KBM-7 (cell line): ENCODE measurements around the gene MRGPRD.

Source experiments
- DNase-seq: peaks from one replicate; pipeline ENCODE4 v3.0.0-alpha.2; 2015
- in situ Hi-C: fragments of 300-500 bp; cut with MboI; formaldehyde crosslinking; loops from 2 replicates; pipeline ENCODE4 v1.14.3; 2020; ENCODE audit warnings: low sequenced_read_pairs, low pct_unique_long_range_greater_than_20kb, mixed read lengths

The MRGPRD gene, protein sequence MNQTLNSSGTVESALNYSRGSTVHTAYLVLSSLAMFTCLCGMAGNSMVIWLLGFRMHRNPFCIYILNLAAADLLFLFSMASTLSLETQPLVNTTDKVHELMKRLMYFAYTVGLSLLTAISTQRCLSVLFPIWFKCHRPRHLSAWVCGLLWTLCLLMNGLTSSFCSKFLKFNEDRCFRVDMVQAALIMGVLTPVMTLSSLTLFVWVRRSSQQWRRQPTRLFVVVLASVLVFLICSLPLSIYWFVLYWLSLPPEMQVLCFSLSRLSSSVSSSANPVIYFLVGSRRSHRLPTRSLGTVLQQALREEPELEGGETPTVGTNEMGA

DNA sequence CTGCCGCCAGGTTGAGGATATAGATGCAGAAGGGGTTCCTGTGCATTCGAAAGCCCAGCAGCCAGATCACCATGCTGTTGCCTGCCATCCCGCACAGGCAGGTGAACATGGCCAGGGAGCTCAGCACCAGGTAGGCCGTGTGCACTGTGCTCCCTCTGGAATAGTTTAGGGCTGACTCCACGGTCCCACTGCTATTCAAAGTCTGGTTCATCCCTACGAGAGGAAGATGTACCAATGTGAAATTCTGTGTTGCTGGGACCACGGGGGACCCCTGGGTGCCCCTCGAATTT, at the start of gene MRGPRD:
MRGPRD (minus strand) TSS at position 211 of the 290 bp plus-strand sequence; CDS start at position 211, 0 bp downstream.
- in situ Hi-C loops, result no loop called here
- no peak for DNase-seq

DNA sequence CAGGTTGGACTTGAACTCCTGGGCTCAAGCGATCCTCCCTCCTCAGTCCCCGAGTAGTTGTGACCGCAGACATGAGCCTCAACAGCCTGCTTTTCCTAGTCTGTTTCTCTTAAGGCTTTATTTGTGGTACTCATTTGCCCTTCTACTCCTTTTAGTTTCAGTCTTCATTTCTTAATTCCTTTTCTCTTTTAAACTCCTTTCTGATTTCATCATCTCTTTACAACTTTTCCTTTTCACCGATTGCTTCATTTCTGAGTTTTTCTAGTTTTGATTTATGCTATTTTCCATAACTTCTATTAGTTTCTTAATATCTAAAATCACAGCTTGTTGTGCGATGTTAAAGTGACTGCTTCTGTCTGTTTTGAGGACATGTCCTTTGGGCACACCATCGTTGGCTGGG, 49.5 kb upstream of the MRGPRD start:
- in situ Hi-C loops, result no loop called here
- no peak for DNase-seq

DNA sequence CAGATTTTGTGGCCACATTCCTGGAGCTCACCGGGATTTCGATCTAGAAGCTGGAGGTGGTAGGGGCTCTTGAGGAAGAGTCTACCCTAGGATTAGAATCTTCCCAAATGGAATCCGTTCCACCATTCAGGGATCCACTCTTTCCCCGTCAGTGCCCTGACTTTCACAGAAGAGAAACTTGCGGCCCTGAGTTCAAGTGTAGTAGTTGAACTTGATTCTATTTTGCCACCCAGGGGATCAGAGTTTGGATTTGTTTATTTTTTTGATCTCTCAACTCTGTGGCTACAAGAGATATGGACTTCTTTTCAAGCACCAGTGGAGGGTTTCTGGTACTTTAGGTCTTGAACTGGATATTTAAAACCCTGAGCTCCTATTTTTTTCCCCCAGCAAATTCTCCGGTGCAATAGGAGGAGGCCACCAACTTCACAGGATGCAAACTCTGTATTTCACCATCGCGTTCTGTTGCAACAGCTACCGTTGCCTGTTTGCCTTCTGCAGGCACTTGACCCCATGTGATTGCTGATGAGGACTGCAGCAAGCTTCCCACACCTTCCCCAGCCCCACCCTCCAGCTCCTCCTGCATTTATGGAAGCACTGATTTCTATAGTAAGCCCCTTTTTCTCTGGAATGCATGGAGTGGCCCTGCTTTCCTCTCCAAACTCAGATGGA, 47.1 kb upstream of the MRGPRD start:
- in situ Hi-C loops, result no loop called here
- no peak for DNase-seq

DNA sequence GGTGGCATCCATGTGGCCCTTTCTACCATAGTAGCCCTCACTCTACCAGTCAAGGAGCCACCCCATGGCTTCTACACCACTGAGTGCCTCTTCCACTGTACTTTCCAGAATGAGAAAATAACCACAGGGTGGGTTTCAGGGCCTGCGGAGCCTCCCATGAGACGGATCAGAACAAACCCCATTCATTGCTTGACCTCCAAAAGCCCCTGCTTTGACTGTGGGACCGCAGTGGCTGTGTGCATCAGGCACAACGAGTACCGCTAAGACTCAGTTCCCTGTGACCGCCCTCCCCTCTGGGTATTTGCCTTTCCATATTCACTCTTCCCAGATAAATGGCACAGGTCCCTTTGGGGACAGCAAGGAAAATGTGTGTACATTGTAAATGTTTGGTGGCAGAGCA, 43.7 kb upstream of the MRGPRD start:
- in situ Hi-C loops, result no loop called here
- DNase-seq, result no peak

DNA sequence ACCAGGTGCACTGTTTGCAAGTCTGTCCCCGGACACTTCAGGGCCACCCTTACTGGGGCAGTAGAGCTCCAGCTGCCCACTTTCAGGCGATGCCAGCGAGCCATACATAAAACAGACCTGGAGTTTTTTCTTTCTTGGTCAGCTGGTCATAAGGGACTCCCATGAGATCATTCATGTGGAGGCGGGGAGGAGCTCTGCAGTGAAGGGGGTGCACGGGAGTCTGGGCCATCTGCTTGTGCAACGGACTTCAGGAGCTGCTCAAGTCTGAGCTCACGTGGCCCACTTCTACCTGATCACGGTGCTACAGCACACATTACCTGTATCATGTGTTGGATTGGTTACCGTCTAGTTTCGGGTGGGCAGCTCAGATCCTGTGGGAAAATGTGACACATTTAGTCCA, 41.5 kb upstream of the MRGPRD start:
- no peak for DNase-seq
- in situ Hi-C loops, result no loop called here

DNA sequence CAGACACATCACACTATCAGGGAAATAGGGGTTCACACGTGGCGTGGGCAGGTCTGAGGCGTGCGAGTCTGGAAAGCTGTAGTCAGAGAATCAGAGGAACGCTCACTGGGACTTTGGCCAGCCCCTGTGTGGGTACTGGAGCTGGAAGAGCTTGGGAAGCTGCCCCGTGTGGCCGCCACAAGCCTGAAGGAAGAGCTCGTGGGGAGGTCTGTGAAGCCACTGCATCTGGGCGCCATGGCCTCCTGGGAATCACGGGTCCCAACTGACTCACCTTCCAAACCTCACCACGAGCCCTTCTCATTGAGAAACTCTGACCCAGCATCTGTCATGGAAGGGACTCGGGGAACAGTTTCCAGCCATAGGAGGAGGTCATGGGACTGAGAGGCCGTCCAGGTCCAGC, 38.1 kb upstream of the MRGPRD start:
- DNase-seq, result no peak
- in situ Hi-C loops, result no loop called here

DNA sequence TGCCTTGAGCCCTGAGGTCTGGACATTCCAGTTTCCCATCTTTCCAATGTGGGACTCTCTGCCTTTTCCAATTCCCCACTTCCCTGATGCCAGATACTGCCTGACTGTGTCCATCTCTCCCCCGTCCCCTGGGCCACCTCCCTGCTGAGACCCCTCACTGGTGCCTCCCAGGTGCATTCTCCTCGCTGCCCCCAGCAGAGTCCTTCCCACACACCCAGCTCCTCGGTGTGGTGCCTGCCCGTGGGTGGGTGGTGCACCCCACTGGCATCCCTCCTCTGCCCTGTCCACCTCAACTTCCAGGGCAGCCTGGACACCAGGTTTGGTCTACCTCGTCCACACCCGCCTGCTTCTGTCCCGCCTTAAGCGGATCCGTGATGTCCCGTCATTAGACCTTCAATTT, 37.2 kb upstream of the MRGPRD start:
- no peak for DNase-seq
- in situ Hi-C loops, result no loop called here

DNA sequence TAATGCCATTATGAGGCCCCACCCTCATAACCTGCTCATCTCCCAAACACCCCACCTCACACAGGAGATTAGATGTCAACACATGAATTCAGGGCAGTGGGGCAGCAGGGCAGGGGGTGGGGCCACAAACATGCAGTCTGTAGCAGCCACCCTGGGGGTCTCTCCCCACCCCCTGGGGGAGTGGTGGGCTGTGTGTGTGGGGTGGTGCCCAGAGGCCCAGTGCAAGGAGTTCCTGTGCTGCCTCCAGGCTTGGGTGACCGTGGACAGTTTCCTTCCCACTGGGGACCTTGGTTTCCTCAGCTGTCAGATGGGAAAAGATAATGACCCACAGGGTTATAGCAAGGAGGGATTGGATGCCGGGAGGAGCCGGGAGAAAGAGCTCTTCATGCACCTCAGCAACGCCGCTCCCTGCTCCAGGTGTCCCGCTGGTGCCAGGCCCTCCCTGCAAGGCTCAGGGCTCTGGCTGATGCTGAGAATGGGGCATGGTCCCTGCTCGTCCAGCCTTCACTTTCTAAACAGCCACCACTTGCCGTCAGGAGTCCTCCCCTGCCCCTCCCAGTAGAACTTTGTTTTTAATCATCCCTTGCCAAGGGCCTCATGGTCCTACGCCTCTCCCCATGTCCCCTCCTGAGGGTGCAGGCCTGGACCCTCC, 34.2 kb upstream of the MRGPRD start:
- DNase-seq, result no peak
- in situ Hi-C loops, result no loop called here

DNA sequence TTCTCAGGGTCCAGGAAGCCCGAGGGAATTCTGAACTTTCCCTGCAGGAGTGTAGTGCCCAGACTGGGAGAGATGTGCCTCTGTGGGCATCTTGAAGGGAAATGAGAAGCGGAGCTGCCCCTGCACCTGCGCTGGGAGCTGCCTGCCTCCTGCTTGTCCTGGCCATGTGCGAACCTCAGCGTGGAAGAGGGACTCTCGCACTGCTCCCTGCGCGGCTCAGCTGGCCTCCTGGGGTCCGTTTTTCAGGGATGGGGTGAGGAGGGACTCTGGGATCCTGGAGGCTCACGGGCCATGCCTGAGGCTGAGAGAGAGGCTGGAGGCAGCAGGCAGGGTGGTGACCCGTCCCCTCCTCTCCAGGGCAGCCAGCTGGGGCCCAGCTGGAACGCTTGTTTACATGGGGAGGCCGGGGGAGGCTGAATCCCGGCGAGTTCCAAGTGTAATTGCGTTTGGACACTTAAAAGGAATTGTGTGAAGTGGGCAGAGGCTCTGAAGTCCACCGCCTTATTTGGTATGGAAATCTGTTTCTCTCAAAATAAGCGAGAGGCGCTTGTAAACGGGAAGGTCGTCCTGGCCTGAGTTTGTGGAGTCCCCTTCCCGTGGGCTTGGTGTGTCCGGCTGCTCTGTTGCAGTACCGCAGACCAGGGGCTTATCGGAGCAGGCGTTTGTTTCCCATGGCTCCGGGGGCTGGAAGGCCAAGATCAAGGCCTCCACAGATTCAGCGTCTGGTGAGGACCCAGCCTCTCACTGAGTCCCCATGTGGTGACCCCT, 33.5 kb upstream of the MRGPRD start:
- no peak for DNase-seq
- in situ Hi-C loops, result no loop called here

DNA sequence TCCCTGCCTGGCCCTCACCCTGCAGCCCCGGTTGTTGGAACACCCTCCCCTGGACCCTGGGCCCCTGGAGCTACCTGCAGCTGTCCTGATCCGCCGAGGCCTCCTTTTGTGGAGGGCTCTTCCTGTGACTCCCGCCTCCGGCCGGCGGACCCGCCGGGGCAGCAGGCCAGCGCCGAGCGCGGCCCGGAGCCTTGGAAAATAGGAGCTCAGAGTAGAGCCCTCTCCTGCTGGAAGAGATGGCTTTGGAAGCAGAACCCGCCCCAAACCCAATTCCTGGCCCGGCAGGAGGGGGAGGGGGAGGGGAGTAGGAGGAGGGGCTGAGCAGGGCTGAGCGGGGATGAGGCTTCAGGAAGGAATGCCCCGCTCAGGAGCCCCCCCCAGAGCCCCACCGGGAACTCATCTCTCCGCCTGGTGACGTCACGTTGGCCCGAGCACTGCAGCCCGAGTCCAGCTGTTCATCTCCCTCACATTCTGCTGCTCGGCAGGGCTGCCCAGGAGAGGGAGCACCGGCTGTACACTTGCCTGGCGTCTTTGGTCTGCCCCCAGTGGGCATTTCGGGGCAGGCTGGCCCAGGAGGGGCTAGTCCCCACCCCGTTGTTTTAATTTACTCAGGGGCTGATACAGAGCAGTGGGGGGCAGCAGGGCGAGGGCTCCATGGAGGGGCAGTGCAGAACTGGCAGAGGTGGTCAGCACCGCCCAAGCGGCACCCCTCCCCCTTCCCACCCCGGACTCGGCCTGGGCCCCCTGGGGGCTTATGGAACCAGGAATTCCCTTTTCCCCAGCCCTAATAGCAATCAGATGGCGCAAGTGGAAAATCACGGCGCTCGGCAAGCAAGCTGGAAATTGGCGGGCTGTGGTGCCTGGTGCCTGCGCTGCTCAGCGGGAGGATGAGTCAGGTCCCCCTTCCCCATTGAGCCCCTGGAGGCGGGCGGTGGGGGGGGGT, 32.5 kb upstream of the MRGPRD start, which contains the start of gene MRGPRF:
MRGPRF (minus strand) TSS at position 238 of the 943 bp plus-strand sequence. CDS start 3,345 bp downstream, outside the sequence.
- in situ Hi-C loops, result no loop called here
- DNase-seq, result no peak

DNA sequence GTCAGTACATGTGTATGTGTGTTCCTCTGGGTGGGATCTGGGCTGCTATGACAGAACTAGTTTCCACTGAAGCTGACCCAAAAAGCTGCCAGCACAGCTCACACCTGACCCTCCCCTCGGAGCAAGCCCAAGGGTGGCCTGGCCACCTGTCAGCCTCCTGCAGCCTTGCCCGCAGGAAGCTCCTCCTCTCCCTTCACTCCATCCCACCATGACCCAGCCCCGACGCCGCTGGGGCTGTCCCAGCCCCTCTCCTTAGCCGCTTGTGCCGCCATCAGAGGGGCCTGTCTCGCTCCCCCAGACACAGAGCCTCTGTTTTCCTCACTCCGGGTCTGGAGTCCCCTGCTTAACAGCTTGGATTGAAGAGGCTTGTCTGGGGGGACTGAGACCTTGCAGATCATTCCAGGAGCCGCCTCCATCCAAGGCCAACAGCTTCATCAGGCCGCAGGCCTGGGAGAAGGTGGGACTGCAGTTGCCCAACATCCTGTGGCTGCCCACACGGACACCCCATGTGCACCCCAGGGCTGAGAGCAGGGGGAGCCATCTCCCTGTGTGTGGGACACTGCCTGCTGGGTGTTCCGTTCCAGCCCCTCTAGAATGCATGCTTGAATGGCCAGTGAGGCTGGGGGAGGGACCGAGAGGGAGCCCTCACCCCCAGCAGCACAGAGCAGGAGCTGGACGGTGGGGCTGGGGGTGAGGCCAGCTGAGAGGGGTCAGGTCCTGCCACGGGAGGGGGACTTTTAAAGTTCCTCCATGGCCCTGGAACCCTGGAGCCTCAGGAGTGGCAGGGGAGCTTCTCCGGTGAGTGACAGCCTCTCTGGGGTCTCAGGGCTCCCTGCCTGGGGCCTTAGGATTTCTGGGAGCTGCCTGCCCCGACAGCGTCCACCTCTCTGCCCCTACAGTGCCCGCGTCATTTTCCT, 31.6 kb upstream of the MRGPRD start:
- DNase-seq, result no peak
- in situ Hi-C loops, result no loop called here

DNA sequence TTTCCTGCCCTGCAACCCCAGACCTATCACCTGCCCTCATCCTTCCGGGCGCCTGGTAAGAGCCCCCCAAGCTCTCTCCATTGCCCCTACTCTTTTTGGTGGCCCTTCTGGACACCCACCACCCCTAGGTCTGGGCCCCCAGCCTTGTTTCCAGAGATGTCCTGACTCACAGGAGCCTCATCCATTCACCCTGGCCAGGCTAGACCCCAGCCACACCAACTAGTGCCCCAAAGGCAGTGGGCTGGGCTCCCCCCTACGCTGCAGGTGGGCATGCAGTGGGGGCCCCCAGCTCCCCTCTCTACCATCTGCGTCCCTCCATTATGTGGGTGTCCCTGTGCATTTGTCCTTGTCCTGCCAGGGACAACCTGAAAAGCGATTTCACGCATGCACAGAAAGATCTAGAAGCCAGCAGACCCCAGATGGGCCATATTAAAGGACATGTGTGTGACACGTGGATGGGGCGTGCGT, 30.9 kb upstream of the MRGPRD start:
- DNase-seq, result no peak
- in situ Hi-C loops, result no loop called here

DNA sequence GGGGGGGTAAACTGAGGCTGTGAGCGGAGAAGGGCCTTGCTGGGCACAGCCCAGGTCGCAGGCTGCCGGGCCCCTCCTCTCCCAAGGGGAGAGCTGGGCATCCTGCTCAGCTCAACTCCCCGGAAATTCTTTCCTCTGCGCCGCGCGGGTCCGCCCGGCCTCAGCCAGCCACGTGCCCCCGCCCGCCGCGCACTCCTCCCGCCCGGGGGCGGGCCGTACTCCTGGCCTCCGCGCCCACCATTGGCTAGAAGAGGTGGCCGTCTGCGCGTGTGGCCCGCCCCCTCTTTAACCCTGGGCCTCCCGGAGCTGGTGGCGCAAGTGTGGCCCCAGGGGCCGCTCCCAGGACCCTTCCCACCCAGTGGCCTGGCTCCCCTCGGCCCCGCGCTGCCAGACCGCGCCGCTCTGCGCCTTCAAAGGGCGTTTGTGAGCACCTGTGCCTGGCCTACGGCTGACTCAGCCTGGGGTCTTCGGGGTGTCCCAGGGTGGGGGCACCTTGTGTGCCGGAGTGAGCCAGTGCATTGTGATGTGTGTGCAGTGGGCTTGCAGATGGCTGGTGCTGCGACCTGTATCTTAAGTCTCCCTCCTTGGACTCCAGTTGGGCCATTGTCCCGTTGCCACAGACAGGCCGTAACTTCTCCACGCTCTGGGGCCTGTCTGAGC, 30.3 kb upstream of the MRGPRD start:
- DNase-seq, result no peak
- in situ Hi-C loops, result no loop called here

DNA sequence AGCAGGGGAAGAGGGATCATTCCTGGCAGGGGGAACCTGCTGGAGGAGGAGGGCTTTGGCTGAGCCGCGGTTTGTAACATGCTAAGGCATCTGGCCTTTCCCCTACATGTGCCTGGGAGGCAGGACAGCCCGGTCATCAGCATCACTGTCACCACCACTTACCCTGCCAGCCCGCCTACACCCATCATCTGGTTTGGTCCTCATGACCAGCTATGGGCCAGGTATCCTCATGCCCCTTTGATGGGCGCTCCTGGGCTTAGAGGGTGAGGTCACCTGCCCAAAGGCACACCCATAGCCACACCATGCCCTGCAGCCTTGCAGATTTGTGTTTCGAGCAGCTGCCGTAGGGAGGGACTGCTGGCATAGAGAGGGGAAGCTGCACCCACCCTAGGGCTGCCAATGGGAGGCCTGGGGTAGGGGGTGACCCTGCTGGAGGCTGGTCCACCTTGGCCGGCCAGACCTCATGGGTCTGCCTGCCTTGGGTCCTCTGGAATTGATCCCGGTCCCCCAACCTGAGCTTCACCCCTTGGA, 29.6 kb upstream of the MRGPRD start:
- in situ Hi-C loops, result no loop called here
- no peak for DNase-seq

DNA sequence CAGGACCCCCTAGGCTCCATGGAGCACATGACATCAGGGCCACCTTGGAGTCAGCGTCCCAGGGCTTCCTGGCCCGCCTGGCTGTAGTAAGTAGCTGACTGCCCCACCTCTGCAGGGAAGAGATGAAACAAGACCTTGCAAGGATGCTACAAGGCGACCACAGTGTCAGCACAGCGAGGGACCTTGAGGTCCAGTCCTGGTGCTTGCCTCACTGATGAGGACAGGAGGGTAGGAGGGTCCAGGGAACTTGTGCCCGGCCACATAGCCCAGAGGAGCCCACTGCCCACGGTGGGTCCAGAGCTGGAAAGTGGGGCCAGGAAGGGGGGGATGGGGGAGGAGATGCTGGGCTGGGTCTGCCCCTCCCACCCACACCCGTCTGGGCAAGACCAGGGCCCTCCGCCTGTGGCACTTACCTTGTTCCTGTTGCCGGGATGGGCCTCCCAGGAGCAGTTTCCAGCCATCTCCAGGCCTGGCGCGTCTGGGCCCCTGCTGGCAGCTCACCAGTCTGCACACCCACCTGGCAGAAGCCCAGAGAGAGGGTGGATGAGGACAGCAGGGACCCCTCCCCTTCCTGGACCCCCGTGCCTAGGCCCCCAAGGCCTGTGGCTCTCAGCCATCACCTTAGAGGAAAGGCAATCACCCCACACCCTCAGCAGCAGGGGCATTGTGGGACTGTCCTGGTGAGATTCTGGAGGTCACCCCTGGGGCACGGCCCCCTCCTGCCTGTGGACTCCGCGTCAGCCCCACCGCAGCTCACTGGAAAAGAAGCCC, 28.8 kb upstream of the MRGPRD start:
- DNase-seq, result no peak
- in situ Hi-C loops, result no loop called here

DNA sequence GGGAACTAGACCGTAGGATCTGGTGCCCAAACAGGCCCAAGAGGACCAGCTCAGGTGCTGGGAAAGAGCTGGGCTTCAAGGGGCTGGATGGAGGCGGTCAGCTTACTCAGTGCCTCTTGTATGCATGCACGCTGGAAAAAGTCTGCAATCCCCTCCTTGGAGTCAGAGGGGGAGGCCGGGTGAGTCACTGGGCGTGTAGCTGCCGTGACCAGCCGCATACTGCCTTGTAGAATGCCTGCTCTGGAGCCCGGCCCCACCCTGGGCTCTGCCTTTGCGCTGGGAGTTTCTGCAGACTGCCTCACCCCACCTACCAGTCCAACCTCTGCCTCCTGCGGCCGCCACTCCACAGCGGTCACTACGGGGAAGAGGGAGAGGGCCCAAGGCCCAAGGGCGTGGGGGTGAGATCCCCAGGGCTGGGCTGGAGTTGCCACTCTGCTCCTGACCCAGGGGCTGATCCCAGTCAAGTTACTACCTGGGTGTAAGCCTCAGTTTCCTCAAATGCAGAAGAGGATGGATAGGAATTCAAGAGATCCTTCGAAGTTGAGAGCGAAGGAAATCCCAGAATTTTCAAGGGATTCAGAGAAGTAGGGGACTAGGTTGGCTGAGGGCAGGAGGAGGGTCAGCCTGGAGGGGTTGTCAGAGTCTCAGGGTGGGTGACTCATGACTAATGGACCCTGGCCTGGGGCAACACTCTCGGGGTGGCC, 28.1 kb upstream of the MRGPRD start:
- no peak for DNase-seq
- in situ Hi-C loops, result no loop called here
